ENCODE results near the gene DMAP1.

- TF ChIP-seq EZH2phosphoT487 (IDR thresholded peaks at IDR 0.05; ENCODE audit: low read depth): no peak
- TF ChIP-seq CTCF (IDR thresholded peaks at IDR 0.05; ENCODE audit: low read depth, low read length): no peak
Observed at GRCh38 chr1:44249543-44249942, 36.3 kb downstream of the DMAP1 start.

Measured in OCI-LY3 (cell line).